ENCODE results near the gene OR5H15. TPM values are rescaled to one million over a fixed set of nuclear protein-coding genes. Genes with fewer than 3 reads are reported as not detected.
"Not testable (repeated sequence)": the region's sequence is repeated elsewhere in the genome, so short reads cannot be mapped to it uniquely, and the experiment has no call there.

Gene OR5H15
- total RNA-seq, 1 donor from 2014 or later: not detected

DNA sequence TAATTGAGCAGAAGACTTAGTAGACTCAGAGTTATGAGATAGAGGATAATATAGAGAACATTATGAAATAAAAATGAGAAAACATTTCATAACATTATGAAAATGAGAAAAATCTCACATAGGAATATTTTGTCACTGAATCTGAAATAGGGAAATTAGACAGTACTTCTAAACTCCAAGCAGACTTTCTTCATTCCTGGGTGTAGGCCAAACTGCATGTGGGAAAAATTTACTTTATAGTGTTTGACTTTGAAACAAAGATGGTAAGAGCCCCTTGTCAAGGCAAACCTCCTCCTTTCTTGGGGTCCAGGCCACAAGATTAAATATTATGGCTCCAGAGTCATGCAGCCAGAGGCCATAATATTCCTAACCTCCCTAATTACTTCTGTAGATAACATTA is 26.0 kb upstream of the OR5H15 start:
- Histone ChIP-seq H3K9ac (ENCODE audit: low read length) (no peak overlapping the region), H3K27me3 (ENCODE audit: insufficient read depth, low read length) (no peaks in the 10 kb centered on the region), H3K79me2 (ENCODE audit: insufficient read depth, low read length) (no peaks in the 10 kb centered on the region), H3K9me3 (ENCODE audit: insufficient read depth, low read depth, low read length) (no peaks in the 10 kb centered on the region), H3K27ac (ENCODE audit: low read depth, low read length) (no peak overlapping the region), H3K4me1 (ENCODE audit: insufficient read depth, low read length) (no peaks in the 10 kb centered on the region), H3K4me2 (ENCODE audit: low read length) (no peak overlapping the region), H3K4me3 (ENCODE audit: insufficient read depth, low read depth, low read length) (no peak overlapping the region), H2AFZ (ENCODE audit: low read depth, low read length) (no peak overlapping the region), H3K36me3 (ENCODE audit: insufficient read depth, low read length) (no peaks in the 10 kb centered on the region), H4K20me1 (ENCODE audit: insufficient read depth, low read length) (no peaks in the 10 kb centered on the region)
- no peak for TF ChIP-seq EZH2 (IDR thresholded peaks at IDR 0.05; ENCODE audit: insufficient read depth, low read length)
- peaks cover 3% of the 10 kb centered on the region for H3K27me3 Mint-ChIP-seq (ENCODE audit: low read depth, unreplicated experiment)
- H3K9me3 Mint-ChIP-seq (ENCODE audit: unreplicated experiment): no peaks in the 10 kb centered on the region
- H3K36me3 Mint-ChIP-seq (ENCODE audit: low read depth, unreplicated experiment): no peaks in the 10 kb centered on the region
- H3K4me1 Mint-ChIP-seq (ENCODE audit: low read depth, unreplicated experiment): no peaks in the 10 kb centered on the region
- DNase-seq (ENCODE audit: low read depth): no peak
- no peak for FAIRE-seq
- H3K27ac Mint-ChIP-seq (ENCODE audit: unreplicated experiment): no peak overlapping the region
- H3K4me3 Mint-ChIP-seq (ENCODE audit: unreplicated experiment): no peak overlapping the region

DNA sequence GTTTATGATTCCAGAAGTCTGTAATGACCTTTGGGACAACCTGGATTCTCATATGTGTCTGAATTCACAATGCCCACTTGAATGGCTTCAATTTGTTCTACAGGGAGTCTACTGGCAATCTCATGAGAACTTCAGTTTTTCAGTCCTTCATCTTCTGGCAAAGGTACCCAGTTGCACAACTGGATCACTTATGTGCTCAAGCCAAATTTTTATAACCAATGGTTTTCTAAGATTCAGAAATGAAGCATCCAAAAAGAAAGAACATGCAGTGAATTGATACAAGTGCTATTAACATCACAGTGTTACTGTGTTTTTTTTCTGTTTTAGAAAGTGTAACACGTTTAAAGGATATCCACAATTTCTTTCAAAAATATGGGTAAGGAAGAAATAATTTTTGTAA is 19.3 kb upstream of the OR5H15 start, which contains the start of gene OR5H14:
TSS of gene OR5H14 (plus strand) at position 301 of the 400 bp plus-strand sequence. CDS start 1,907 bp downstream, outside the sequence.
- no peaks in the 10 kb centered on the region for H4K20me1 ChIP-seq (ENCODE audit: insufficient read depth, low read length)

DNA sequence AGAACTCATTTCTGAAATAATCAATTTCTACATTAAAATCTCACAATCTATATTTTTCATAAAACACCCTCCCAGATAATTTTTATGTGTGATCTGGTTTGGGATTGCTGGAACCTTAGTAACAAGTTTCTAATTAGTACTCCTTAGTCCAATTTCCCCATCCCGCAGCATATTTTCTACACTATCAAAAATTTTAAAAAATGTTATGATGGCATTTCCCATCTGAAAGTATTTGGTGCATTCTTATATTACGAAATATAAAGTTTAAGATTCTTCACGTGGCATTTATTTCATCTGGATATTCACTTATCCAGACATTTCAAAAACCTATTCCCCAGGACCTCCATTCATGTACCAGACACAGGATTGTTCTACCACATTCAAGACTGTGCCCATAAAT is 17.7 kb upstream of the OR5H15 start:
- Histone ChIP-seq H3K4me2 (ENCODE audit: low read length) (no peak overlapping the region), H3K4me3 (ENCODE audit: insufficient read depth, low read depth, low read length) (no peak overlapping the region), H3K79me2 (ENCODE audit: insufficient read depth, low read length) (no peaks in the 10 kb centered on the region), H3K9me3 (ENCODE audit: insufficient read depth, low read depth, low read length) (no peaks in the 10 kb centered on the region), H3K9ac (ENCODE audit: low read length) (no peak overlapping the region), H3K27ac (ENCODE audit: low read depth, low read length) (no peak overlapping the region), H3K4me1 (ENCODE audit: insufficient read depth, low read length) (no peaks in the 10 kb centered on the region), H2AFZ (ENCODE audit: low read depth, low read length) (no peak overlapping the region), H3K36me3 (ENCODE audit: insufficient read depth, low read length) (no peaks in the 10 kb centered on the region), H3K27me3 (ENCODE audit: insufficient read depth, low read length) (no peaks in the 10 kb centered on the region), H4K20me1 (ENCODE audit: insufficient read depth, low read length) (no peaks in the 10 kb centered on the region)
- Mint-ChIP-seq H3K27ac (ENCODE audit: unreplicated experiment) (no peak overlapping the region), H3K4me1 (ENCODE audit: low read depth, unreplicated experiment) (peaks cover 12% of the 10 kb centered on the region), H3K27me3 (ENCODE audit: low read depth, unreplicated experiment) (no peaks in the 10 kb centered on the region), H3K36me3 (ENCODE audit: low read depth, unreplicated experiment) (no peaks in the 10 kb centered on the region), H3K4me3 (ENCODE audit: unreplicated experiment) (no peak overlapping the region), H3K9me3 (ENCODE audit: unreplicated experiment) (peaks cover 12% of the 10 kb centered on the region)
- FAIRE-seq (no peak), DNase-seq (ENCODE audit: low read depth) (no peak)
- TF ChIP-seq, protein P1, sequence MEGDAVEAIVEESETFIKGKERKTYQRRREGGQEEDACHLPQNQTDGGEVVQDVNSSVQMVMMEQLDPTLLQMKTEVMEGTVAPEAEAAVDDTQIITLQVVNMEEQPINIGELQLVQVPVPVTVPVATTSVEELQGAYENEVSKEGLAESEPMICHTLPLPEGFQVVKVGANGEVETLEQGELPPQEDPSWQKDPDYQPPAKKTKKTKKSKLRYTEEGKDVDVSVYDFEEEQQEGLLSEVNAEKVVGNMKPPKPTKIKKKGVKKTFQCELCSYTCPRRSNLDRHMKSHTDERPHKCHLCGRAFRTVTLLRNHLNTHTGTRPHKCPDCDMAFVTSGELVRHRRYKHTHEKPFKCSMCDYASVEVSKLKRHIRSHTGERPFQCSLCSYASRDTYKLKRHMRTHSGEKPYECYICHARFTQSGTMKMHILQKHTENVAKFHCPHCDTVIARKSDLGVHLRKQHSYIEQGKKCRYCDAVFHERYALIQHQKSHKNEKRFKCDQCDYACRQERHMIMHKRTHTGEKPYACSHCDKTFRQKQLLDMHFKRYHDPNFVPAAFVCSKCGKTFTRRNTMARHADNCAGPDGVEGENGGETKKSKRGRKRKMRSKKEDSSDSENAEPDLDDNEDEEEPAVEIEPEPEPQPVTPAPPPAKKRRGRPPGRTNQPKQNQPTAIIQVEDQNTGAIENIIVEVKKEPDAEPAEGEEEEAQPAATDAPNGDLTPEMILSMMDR (IDR thresholded peaks at IDR 0.05; ENCODE audit: insufficient read depth, low read depth, low read length): no peak
- TF ChIP-seq EZH2 (IDR thresholded peaks at IDR 0.05; ENCODE audit: insufficient read depth, low read length): no peak

More for the DNA sequence above, 19.3 kb upstream of the OR5H15 start, which contains the start of gene OR5H14:
- Mint-ChIP-seq H3K27me3 (ENCODE audit: low read depth, unreplicated experiment) (peaks cover 3% of the 10 kb centered on the region), H3K4me1 (ENCODE audit: low read depth, unreplicated experiment) (peaks cover 12% of the 10 kb centered on the region), H3K9me3 (ENCODE audit: unreplicated experiment) (peaks cover 9% of the 10 kb centered on the region), H3K27ac (ENCODE audit: unreplicated experiment) (no peak within 1 kb of the TSS), H3K4me3 (ENCODE audit: unreplicated experiment) (no peak within 1 kb of the TSS), H3K36me3 (ENCODE audit: low read depth, unreplicated experiment) (no peaks in the 10 kb centered on the region)
- no peak within 1 kb of the TSS for H3K27ac ChIP-seq (ENCODE audit: low read depth, low read length)
- H3K9me3 ChIP-seq (ENCODE audit: insufficient read depth, low read depth, low read length): no peaks in the 10 kb centered on the region
- H3K4me2 ChIP-seq (ENCODE audit: low read length): no peak within 1 kb of the TSS
- H3K36me3 ChIP-seq (ENCODE audit: insufficient read depth, low read length): no peaks in the 10 kb centered on the region
- no peak for DNase-seq (ENCODE audit: low read depth)
- no peaks in the 10 kb centered on the region for H3K27me3 ChIP-seq (ENCODE audit: insufficient read depth, low read length)
- TF ChIP-seq, protein P1 (IDR thresholded peaks at IDR 0.05; ENCODE audit: insufficient read depth, low read depth, low read length): no peak
- no peak for TF ChIP-seq EZH2 (IDR thresholded peaks at IDR 0.05; ENCODE audit: insufficient read depth, low read length)
- FAIRE-seq: no peak
- H3K79me2 ChIP-seq (ENCODE audit: insufficient read depth, low read length): no peaks in the 10 kb centered on the region
- H3K4me3 ChIP-seq (ENCODE audit: insufficient read depth, low read depth, low read length): no peak within 1 kb of the TSS
- no peak within 1 kb of the TSS for H3K9ac ChIP-seq (ENCODE audit: low read length)
- H2AFZ ChIP-seq (ENCODE audit: low read depth, low read length): no peak within 1 kb of the TSS
- no peaks in the 10 kb centered on the region for H3K4me1 ChIP-seq (ENCODE audit: insufficient read depth, low read length)

DNA sequence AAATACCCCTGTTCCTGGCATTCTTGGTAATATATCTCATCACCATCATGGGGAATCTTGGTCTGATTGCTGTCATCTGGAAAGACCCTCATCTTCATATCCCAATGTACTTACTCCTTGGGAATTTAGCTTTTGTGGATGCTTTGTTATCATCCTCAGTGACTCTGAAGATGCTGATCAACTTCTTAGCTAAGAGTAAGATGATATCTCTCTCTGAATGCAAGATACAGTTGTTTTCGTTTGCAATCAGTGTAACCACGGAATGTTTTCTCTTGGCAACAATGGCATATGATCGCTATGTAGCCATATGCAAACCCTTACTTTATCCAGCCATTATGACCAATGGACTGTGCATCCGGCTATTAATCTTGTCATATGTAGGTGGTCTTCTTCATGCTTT is 17.0 kb upstream of the OR5H15 start:
- not testable (repeated sequence) for H3K27me3 ChIP-seq (ENCODE audit: insufficient read depth, low read length); H4K20me1 ChIP-seq (ENCODE audit: insufficient read depth, low read length); H3K4me3 ChIP-seq (ENCODE audit: insufficient read depth, low read depth, low read length); H3K9me3 ChIP-seq (ENCODE audit: insufficient read depth, low read depth, low read length); H3K27ac ChIP-seq (ENCODE audit: low read depth, low read length); H3K36me3 Mint-ChIP-seq (ENCODE audit: low read depth, unreplicated experiment); H2AFZ ChIP-seq (ENCODE audit: low read depth, low read length); DNase-seq (ENCODE audit: low read depth); H3K27ac Mint-ChIP-seq (ENCODE audit: unreplicated experiment); H3K79me2 ChIP-seq (ENCODE audit: insufficient read depth, low read length); H3K36me3 ChIP-seq (ENCODE audit: insufficient read depth, low read length); FAIRE-seq; H3K9ac ChIP-seq (ENCODE audit: low read length); H3K27me3 Mint-ChIP-seq (ENCODE audit: low read depth, unreplicated experiment); H3K4me3 Mint-ChIP-seq (ENCODE audit: unreplicated experiment); H3K4me2 ChIP-seq (ENCODE audit: low read length); H3K4me1 ChIP-seq (ENCODE audit: insufficient read depth, low read length)
- H3K9me3 Mint-ChIP-seq (ENCODE audit: unreplicated experiment): peaks cover 12% of the 10 kb centered on the region
- H3K4me1 Mint-ChIP-seq (ENCODE audit: low read depth, unreplicated experiment): peaks cover 12% of the 10 kb centered on the region

All from astrocyte (in vitro differentiated cells and primary cell).